Left ventricle myocardium inferior (tissue), 1 donor: ENCODE data around the gene ADH1C. TPM values are rescaled to one million over a fixed set of nuclear protein-coding genes. Genes with fewer than 3 reads are reported as not detected.

Experiments used
- DNase-seq: peaks from one replicate; pipeline ENCODE4 v3.0.0-alpha.2; 2020
- H3K27ac ChIP-seq: fragments of 200-600 bp; replicated peaks from 2 replicates; pipeline ENCODE4 v1.8.0; 2021
- H3K27me3 ChIP-seq: fragments of 200-600 bp; 2 replicates; pipeline ENCODE4 v1.8.0; 2021; ENCODE audit warnings: low read depth
- H3K36me3 ChIP-seq: fragments of 200-600 bp; 2 replicates; pipeline ENCODE4 v1.8.0; 2021
- H3K4me1 ChIP-seq: fragments of 200-600 bp; 2 replicates; pipeline ENCODE4 v1.8.0; 2021
- H3K4me3 ChIP-seq: fragments of 200-600 bp; 2 replicates; pipeline ENCODE4 v1.8.0; 2021; ENCODE audit warnings: mild to moderate bottlenecking, moderate library complexity
- H3K9me3 ChIP-seq: fragments of 200-600 bp; replicated peaks from 2 replicates; pipeline ENCODE4 v1.8.0; 2021
- CTCF ChIP-seq: fragments of 200-600 bp; IDR thresholded peaks from 2 replicates; pipeline ENCODE4 v1.8.0; 2021; ENCODE audit warnings: antibody characterized with exemption, mild to moderate bottlenecking, borderline replicate concordance
- intact Hi-C: fragments of 100-400 bp; cut with micrococcal nuclease; formaldehyde crosslinking; loops from one replicate; pipeline ENCODE4 v1.11.0; 2022
- total RNA-seq: library from RNA; stranded (reverse); fragmentation: NEBNext Ultra II Directional; extraction: Animal tissue kit (Norgen Biotek cat#: 25700); gene quantifications from one replicate; pipeline ENCODE4 v1.2.1, GENCODE V29; 2021
- donor health status: DM: no; HTN: yes; CAD: no; lungs with severe emphysema.

ADH1C gene
- total RNA-seq, 1 donor from 2014 or later: 2.6 TPM

DNA sequence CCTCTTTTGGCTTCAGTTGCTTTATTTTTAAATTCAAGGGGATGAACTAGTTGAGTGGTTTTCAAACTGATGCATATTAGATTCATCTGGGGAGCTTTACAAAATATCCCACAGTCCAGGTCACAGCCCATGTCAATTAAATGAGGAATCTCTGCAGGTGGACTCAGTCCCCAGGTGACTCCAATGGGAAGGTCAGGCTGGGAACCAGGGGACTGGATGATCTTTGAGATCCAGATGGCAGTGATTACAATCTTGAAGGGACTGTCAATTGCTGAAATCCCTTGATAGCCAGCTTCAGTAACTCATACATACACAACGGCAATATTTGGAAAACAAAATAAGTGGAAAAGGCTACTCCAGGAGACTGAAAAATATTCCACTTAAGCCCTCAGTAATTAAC lies 38.3 kb downstream of the ADH1C start:
- no peak for DNase-seq
- intact Hi-C loops: no loop called here
- Histone ChIP-seq H3K4me3 (peak overlapping the region; percentile 56), H3K27me3 (no peaks in the 10 kb centered on the region), H3K9me3 (no peaks in the 10 kb centered on the region), H3K36me3 (peaks cover 13% of the 10 kb centered on the region), H3K27ac (no peak overlapping the region), H3K4me1 (no peaks in the 10 kb centered on the region)
- TF ChIP-seq CTCF: no peak

GRCh38 chr4:99310389-99310788 lies 42.2 kb downstream of the ADH1C start:
- peak overlapping the region; percentile 13 for H3K27ac ChIP-seq
- intact Hi-C loops: no loop called here

DNA sequence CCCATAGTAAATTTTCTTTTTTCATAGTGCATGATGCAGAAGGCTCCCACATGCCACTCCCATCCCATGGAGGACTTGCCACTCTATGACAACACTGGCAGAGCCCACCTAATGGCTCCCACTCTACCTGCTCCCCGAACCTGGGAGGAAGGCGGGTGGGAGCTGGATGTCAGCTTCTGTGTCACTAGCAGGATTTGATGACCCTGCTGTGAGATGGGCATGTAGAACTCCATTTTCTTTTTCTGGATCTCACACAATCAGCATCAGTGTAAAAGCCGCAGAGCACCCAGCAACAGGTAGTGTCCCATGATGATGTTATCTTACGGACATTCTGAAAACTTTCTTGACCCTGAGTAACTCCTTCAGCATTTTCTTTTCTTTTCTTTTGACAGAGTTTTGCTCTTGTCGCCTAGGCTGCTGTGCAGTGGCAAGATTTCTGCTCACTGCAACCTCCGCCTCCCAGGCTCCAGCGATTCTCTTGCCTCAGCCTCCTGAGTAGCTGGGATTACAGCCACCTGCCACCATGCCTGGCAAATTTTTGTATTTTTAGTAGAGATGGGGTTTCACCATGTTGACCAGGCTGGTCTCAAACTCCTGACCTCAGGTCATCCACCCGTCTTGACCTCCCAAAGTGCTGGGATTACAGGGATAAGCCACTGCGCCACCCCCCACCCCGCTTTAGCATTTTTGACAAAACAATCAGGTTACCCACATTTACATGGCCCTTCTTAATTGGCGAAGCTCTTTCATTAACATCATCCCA lies 46.7 kb downstream of the ADH1C start:
- Histone ChIP-seq H3K4me1 (peaks cover 6% of the 10 kb centered on the region), H3K27me3 (no peaks in the 10 kb centered on the region), H3K27ac (no peak overlapping the region), H3K4me3 (no peak overlapping the region), H3K36me3 (no peaks in the 10 kb centered on the region), H3K9me3 (peaks cover 3% of the 10 kb centered on the region)
- TF ChIP-seq CTCF: no peak
- DNase-seq: no peak
- intact Hi-C loops: no loop called here

More at GRCh38 chr4:99310389-99310788, 42.2 kb downstream of the ADH1C start:
- DNase-seq: no peak
- no peaks in the 10 kb centered on the region for H3K9me3 ChIP-seq
- no peak for TF ChIP-seq CTCF
- H3K4me3 ChIP-seq: no peak overlapping the region
- H3K27me3 ChIP-seq: no peaks in the 10 kb centered on the region
- H3K36me3 ChIP-seq: peaks cover 5% of the 10 kb centered on the region
- H3K4me1 ChIP-seq: no peaks in the 10 kb centered on the region

DNA sequence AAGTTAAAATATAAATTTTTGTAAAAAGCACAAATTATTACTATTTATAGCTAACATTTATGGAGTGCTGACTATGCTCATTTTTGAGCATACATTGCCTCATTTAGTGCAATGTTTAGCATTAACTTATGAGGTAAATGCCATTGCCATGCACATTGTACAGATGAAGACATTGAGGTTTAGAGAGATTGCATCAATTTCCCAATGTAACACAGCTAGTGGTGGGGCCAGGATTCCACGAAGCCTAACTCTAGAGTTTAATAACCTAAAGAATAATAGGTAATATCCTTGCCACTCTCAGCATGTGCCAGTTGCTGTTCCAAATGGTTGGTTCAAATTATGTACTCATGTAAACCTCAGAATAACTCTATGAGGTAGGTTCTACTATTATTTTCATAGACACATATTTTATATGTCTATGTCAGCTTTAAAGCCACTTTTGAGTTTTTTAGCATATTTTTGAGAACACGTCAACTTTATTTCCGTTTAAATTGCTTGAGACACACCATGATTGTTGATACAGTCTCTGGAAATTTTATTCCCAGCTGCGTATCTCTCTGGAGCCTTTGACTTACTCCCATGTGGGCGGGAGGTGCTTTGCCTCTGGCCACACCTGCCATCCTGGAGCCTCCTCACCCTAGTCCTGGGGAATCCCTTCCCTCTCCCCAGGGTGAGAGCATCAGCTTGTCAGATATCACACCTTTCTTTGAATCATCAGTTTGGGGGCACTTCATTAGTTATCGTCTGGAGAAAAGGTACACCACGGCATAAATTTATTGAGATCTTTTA lies 51.0 kb downstream of the ADH1C start:
- no peak for DNase-seq
- H3K27me3 ChIP-seq: no peaks in the 10 kb centered on the region
- no peak overlapping the region for H3K4me3 ChIP-seq
- intact Hi-C loops: no loop called here
- peak overlapping the region; percentile 74 for H3K27ac ChIP-seq
- TF ChIP-seq CTCF: no peak
- peaks cover 12% of the 10 kb centered on the region for H3K4me1 ChIP-seq
- no peaks in the 10 kb centered on the region for H3K36me3 ChIP-seq
- H3K9me3 ChIP-seq: peaks cover 32% of the 10 kb centered on the region

DNA sequence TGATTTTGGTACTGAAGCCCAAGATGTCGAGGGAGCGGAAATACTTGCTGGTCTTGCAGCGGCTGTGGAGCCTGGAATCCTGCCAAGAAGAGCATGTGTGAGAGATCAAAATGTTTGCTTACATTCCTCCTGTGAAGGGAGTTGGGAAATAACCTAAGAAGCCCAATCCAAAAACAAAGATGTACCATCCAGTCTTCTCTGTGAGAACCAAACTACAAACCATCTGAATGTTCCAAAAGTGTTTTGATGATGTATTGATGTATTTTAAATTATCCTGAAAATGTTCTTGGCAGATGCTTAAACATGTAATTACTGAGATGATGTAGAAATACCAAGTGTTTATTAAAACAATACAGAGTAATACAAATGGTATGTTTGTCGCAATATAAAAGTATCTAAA lies 51.6 kb downstream of the ADH1C start:
- intact Hi-C loops: no loop called here
- Histone ChIP-seq H3K27me3 (no peaks in the 10 kb centered on the region), H3K36me3 (no peaks in the 10 kb centered on the region), H3K4me1 (peaks cover 12% of the 10 kb centered on the region), H3K9me3 (peaks cover 39% of the 10 kb centered on the region), H3K4me3 (no peak overlapping the region), H3K27ac (peak overlapping the region; percentile 74)
- DNase-seq: peak; percentile 77
- TF ChIP-seq CTCF: no peak
